Brain microvascular endothelial cell (primary cell): ENCODE results near the gene P2RY12.

Experiments used
- DNase-seq: peaks from one replicate; pipeline ENCODE4 v3.0.0-alpha.2; 2020
- H3K27ac ChIP-seq: fragments of 250-450 bp; sonication (Bioruptor Pico); 2 replicates; pipeline ENCODE4 v1.5.1; 2020; ENCODE audit warnings: mild to moderate bottlenecking, moderate library complexity
- H3K27me3 ChIP-seq: fragments of 250-450 bp; sonication (Bioruptor Pico); replicated peaks from 2 replicates; pipeline ENCODE4 v1.5.1; 2020; ENCODE audit warnings: mild to moderate bottlenecking
- H3K36me3 ChIP-seq: fragments of 250-450 bp; sonication (Bioruptor Pico); replicated peaks from 2 replicates; pipeline ENCODE4 v1.5.1; 2020; ENCODE audit warnings: mild to moderate bottlenecking
- H3K4me3 ChIP-seq: 2 replicates; pipeline ENCODE4 v1.5.1; 2011; ENCODE audit warnings: low read depth, mild to moderate bottlenecking, control low read depth, low read length, moderate library complexity
- CTCF ChIP-seq: IDR thresholded peaks from 2 replicates; pipeline ENCODE4 v1.5.1; 2011; ENCODE audit warnings: low read depth, mild to moderate bottlenecking, moderate library complexity, low read length, control low read depth, inconsistent platforms; ENCODE audit errors: missing control alignments
- in situ Hi-C: cut with HindIII; loops from 2 replicates; pipeline ENCODE4 v1.10.0; 2017; ENCODE audit warnings: low sequenced_read_pairs, low pct_ligation_motif_present

P2RY12 gene

GRCh38 chr3:151316267-151316991 lies 68.1 kb downstream of the P2RY12 start, which contains the start of gene GPR87:
Gene GPR87 (minus strand): TSS chr3:151316820. CDS start chr3:151300100, 16,720 bp downstream.
- Histone ChIP-seq H3K4me3 (no peak within 1 kb of the TSS), H3K27ac (no peak within 1 kb of the TSS), H3K27me3 (no peaks in the 10 kb centered on the region), H3K36me3 (no peaks in the 10 kb centered on the region)
- no peak for TF ChIP-seq CTCF
- in situ Hi-C loops = no loop called here
- no peak for DNase-seq

- Histone ChIP-seq H3K27me3 (no peaks in the 10 kb centered on the region), H3K27ac (no peak overlapping the region), H3K4me3 (no peak overlapping the region), H3K36me3 (no peaks in the 10 kb centered on the region)
- in situ Hi-C loops = no loop called here
- no peak for TF ChIP-seq CTCF
- no peak for DNase-seq
Observed at GRCh38 chr3:151315846-151316245, 68.7 kb downstream of the P2RY12 start.

- Histone ChIP-seq H3K27me3 (no peaks in the 10 kb centered on the region), H3K36me3 (no peaks in the 10 kb centered on the region), H3K4me3 (no peak overlapping the region), H3K27ac (peak overlapping the region; percentile 12)
- no peak for DNase-seq
- TF ChIP-seq CTCF = no peak
- in situ Hi-C loops = no loop called here
Observed at GRCh38 chr3:151315136-151315535, 69.4 kb downstream of the P2RY12 start.

- no peak for TF ChIP-seq CTCF
- no peak for DNase-seq
- no peak overlapping the region for H3K27ac ChIP-seq
- no peaks in the 10 kb centered on the region for H3K36me3 ChIP-seq
- no peaks in the 10 kb centered on the region for H3K27me3 ChIP-seq
- in situ Hi-C loops = no loop called here
- H3K4me3 ChIP-seq = no peak overlapping the region
Observed at GRCh38 chr3:151314593-151314992, 70.0 kb downstream of the P2RY12 start.

GRCh38 chr3:151314137-151314536 lies 70.4 kb downstream of the P2RY12 start:
- no peak for TF ChIP-seq CTCF
- Histone ChIP-seq H3K27me3 (no peaks in the 10 kb centered on the region), H3K4me3 (no peak overlapping the region), H3K27ac (no peak overlapping the region), H3K36me3 (no peaks in the 10 kb centered on the region)
- in situ Hi-C loops = no loop called here
- no peak for DNase-seq

GRCh38 chr3:151312972-151313371 lies 71.6 kb downstream of the P2RY12 start:
- Histone ChIP-seq H3K27me3 (no peaks in the 10 kb centered on the region), H3K36me3 (no peaks in the 10 kb centered on the region), H3K4me3 (no peak overlapping the region), H3K27ac (no peak overlapping the region)
- in situ Hi-C loops = no loop called here
- no peak for DNase-seq
- no peak for TF ChIP-seq CTCF
